HS-27A (cell line): Measurements from ENCODE around the gene SGIP1.
"Not testable (repeated sequence)": the region's sequence is repeated elsewhere in the genome, so short reads cannot be mapped to it uniquely, and the experiment has no call there.

Source experiments
- DNase-seq: peaks from one replicate; pipeline ENCODE4 v3.0.0-alpha.2; 2012; ENCODE audit warnings: low read depth, missing footprints

The SGIP1 gene

GRCh38 chr1:66684353-66684752, 150.4 kb downstream of the SGIP1 start:
- no peak for DNase-seq

GRCh38 chr1:66685265-66685664, 151.3 kb downstream of the SGIP1 start:
- no peak for DNase-seq

DNA sequence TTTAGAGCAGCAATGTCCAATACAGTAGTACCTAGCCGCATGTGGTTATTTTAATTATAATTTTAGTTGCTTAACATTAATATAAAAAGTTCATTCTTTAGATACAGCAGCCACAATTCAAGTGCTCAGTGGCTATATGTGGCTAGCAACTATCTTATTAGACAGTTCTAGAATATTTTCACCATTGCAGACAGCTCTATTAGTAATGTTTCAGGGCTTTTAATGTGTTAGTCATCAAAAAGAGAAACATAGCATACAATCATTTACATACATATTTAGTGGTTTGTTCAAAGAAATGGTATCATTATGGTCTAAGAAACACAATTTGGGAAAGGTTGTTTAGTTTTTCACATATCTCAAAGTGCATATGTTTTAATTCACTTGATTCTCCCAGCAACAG, 151.7 kb downstream of the SGIP1 start:
- DNase-seq: no peak

DNA sequence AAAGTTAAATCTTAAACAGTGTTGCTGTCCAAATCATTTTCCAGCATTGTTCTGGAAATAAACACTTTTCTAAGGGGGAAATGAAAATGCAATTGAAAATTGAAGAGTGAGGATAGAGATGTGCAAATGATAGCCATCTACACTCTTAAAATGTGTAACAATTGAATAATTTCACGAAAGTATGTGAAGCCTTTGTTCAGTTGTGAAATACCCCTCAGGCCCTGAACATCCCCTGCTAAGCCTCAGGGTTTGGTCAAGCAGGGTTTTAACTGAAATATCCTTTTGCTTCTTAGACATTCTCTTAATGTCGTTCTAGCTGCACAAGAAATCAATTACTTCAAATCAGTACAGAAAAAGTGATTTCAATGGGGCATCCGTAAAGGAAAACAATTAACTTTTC, 152.5 kb downstream of the SGIP1 start:
- no peak for DNase-seq

- DNase-seq: no peak
Observed at GRCh38 chr1:66687358-66687757, 153.4 kb downstream of the SGIP1 start.

GRCh38 chr1:66690666-66691381, 156.9 kb downstream of the SGIP1 start:
- no peak for DNase-seq

- DNase-seq: no peak
Observed at GRCh38 chr1:66692681-66693080, 158.7 kb downstream of the SGIP1 start.

- no peak for DNase-seq
Observed at GRCh38 chr1:66693856-66694255, 159.9 kb downstream of the SGIP1 start.

GRCh38 chr1:66695116-66695515, 161.2 kb downstream of the SGIP1 start:
- DNase-seq: no peak

- no peak for DNase-seq
Observed at GRCh38 chr1:66696771-66697170, 162.8 kb downstream of the SGIP1 start.

- no peak for DNase-seq
Observed at GRCh38 chr1:66699213-66699612, 165.3 kb downstream of the SGIP1 start.

DNA sequence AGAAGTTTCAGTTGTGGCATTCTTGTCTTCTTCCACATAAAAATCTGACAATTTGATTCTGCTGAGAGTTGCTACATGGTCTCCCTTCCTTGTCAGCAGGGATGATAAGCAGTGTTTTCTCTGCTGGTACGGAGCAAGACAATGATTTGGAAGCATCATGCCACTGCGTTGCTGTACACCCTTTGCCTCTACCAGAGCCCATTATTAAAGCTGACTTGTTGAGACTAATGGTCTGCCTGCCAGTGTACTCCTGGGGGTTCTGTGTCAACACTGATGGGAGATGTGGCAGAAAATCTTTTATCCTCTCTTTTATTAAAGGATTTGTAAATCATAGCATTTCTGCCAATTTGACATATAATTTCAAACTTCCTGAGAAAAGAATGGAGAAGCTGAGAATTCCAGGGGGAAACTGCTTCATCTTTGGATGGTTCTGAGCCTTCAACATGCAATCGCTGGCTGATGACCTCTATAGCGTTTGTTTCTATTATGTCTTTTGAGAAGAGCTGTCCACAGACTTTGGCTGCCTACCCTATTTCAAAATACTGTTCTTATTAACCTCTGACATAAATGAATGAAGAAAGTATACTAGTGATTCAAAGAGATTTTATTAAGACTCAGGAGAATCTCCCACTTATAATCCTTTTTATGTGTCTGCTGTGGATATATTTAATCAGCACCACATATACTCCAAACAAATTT, 170.4 kb downstream of the SGIP1 start:
- DNase-seq: no peak

GRCh38 chr1:66705110-66705509, 171.2 kb downstream of the SGIP1 start:
- no peak for DNase-seq

DNA sequence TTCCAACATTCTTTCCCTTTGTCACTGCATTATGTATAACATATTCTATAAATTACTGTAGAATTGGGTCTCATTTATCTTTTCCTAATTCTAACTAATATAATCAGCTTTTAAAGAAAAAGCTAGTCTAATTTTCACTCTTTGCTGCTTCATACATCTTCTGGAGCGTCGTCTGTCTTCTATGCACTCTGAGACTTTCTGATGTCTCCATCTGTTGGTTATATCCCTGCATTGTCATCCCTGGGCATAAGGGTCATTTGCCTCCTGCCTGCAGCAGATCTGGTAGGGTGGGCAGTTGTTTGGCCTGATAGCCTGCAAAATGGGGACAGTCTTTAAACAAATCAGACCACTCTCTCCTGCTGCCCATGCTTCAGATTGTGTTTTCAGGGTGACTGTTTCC, 177.5 kb downstream of the SGIP1 start:
- no peak for DNase-seq

DNA sequence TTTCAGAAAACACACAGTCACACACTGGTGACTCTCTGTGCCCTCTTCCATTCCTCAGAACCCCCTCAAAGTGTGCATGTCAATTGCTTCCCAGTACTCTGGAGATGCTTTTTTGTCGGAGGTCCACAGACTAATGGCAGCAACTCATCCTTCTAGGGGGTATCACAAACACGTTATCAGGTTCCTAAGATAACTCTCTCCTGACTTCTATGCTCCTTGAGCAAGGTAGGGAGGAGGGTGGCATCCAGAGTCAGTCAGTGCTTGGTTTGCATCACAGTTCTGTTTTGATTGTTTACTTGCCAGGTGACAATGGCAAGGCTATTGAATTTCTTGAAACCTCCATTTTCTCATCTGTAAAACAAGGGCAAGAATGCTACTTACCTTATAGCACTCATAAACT, 178.9 kb downstream of the SGIP1 start:
- DNase-seq: no peak

DNA sequence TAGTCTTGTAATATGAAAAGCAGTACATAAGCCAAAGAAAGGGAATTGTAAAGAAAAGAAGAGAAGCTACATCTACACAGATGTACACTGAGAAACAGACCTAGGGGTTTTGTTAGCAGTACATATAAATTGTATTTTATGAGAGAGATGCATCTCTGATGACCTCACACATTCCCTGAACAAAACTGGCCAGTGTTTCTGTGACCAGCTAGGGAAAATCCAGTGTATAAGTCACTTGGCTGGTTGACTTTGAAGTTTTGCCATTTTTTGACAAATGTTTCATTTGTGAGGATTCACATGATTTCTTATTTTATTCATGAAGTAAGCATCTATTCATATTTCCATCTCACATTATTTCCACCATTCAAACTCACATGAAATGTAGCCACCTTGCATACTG, 190.0 kb downstream of the SGIP1 start:
- DNase-seq: no peak

DNA sequence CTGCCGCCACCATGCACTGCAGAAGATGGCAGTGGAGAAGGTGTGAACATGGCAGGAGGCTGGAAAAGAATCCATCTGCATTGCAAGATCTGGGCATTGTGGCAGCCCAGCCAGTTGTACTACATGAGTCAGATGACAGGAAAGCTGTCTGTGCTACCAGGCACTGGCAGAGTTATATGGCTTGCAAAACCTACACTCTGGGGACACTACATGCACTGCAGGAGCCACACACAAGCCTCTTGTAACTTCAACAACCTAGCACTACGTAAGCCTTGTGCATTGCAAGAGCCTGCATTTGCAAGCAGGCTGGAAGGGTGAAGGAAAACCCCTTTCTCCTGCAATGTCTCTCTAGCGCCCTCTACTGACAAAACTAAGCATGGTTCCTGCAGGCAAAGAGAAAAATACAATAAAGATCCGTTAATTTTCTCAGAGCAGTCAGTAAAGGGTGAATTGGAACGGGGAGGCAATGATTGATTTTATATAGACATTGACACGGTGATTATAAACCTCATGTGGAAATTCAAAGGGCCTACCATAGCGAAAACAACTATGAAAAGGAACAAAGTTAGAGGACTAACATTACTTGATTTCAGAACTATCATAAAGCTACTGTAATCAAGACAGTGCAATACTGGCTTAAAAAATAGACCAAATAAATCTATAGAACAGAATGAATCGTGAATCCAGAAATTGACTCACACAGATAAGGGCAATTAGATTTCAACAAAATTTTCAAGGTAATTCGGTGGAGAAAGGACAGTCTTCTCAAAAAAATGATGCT, 192.1 kb downstream of the SGIP1 start:
- DNase-seq: peak; percentile 50

DNA sequence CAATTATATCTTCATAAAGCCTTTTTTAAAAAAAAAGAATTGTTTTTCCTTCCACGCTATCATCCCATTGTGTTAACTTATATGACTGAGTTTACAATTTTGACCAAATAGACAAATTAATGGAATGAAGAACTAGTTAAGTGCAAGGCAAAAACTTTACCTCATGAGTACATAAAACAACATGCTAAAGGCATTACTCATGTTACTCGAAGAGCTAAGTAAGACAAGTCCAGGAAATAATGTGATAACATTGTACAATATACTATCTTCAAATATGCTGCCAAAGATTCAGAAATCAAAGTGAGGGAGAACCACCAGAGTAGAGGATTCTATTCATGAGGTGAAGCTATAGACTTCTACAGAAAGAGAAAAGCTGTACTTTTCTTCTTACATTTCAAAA, 194.1 kb downstream of the SGIP1 start:
- DNase-seq: no peak

GRCh38 chr1:66728716-66729115, 194.8 kb downstream of the SGIP1 start:
- not testable (repeated sequence) for DNase-seq

DNA sequence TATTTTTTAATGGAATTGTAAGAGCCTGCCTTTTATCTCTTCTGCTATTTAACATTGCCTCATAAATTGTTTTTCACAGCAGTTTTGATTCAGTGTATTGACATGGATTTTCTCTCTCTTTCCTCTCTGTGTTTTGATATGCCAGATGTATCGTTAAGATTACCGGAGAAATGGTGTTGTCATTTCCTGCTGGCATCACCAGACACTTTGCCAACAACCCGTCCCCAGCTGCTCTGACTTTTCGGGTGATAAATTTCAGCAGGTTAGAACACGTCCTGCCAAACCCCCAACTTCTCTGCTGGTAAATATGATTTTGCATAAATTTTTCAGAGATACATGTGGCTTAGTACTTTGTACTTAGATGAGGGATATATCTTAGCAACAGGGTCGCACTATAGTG, 195.2 kb downstream of the SGIP1 start:
- DNase-seq: no peak

GRCh38 chr1:66729523-66729922, 195.6 kb downstream of the SGIP1 start:
- DNase-seq: no peak

GRCh38 chr1:66730462-66730861, 196.5 kb downstream of the SGIP1 start:
- DNase-seq: no peak
